ENCODE data around the gene TRPC6. TPM values are rescaled to one million over a fixed set of nuclear protein-coding genes. Genes with fewer than 3 reads are reported as not detected.
"Not testable (repeated sequence)": the region's sequence is repeated elsewhere in the genome, so short reads cannot be mapped to it uniquely, and the experiment has no call there.

Gene TRPC6
- total RNA-seq, 4 donors from 2014 or later: 0.29 to 27.5 (median 3.9) TPM

- Histone ChIP-seq H3K4me3 (no peak overlapping the region), H3K36me3 (no peaks in the 10 kb centered on the region), H3K27ac (no peak overlapping the region), H3K4me1 (no peaks in the 10 kb centered on the region), H3K9me3 (no peaks in the 10 kb centered on the region), H3K27me3 (no peaks in the 10 kb centered on the region)
- TF ChIP-seq POLR2A (IDR thresholded peaks at IDR 0.05) (no peak), CTCF (IDR thresholded peaks at IDR 0.05) (no peak)
- intact Hi-C loops (cut with DNase I; ENCODE audit: low total_unique reads): no loop called here
- DNase-seq: no peak
These were observed 144.3 kb downstream of the TRPC6 start for GRCh38 chr11:101439488-101439887.

GRCh38 chr11:101438708-101439107 is 145.1 kb downstream of the TRPC6 start:
- intact Hi-C loops (cut with DNase I; ENCODE audit: low total_unique reads); H3K27me3 ChIP-seq; H3K36me3 ChIP-seq; H3K9me3 ChIP-seq; H3K4me1 ChIP-seq; H3K27ac ChIP-seq; H3K4me3 ChIP-seq; DNase-seq: not testable (repeated sequence)

- H3K36me3 ChIP-seq: no peaks in the 10 kb centered on the region
- H3K4me3 ChIP-seq: no peak overlapping the region
- TF ChIP-seq CTCF (IDR thresholded peaks at IDR 0.05) (no peak), POLR2A (IDR thresholded peaks at IDR 0.05) (no peak)
- no peaks in the 10 kb centered on the region for H3K9me3 ChIP-seq
- no peaks in the 10 kb centered on the region for H3K4me1 ChIP-seq
- H3K27me3 ChIP-seq: no peaks in the 10 kb centered on the region
- no peak for DNase-seq
- intact Hi-C loops (cut with DNase I; ENCODE audit: low total_unique reads): no loop called here
- no peak overlapping the region for H3K27ac ChIP-seq
These were observed 145.7 kb downstream of the TRPC6 start for GRCh38 chr11:101438126-101438525.

- intact Hi-C loops (cut with DNase I; ENCODE audit: low total_unique reads): no loop called here
- TF ChIP-seq POLR2A (IDR thresholded peaks at IDR 0.05) (no peak), CTCF (IDR thresholded peaks at IDR 0.05) (peak; percentile 65 to 83 (median 78))
- Histone ChIP-seq H3K27me3 (no peaks in the 10 kb centered on the region), H3K9me3 (no peaks in the 10 kb centered on the region), H3K4me1 (no peaks in the 10 kb centered on the region), H3K4me3 (no peak overlapping the region), H3K27ac (peak overlapping the region in 1 of 2 donors; percentile 65), H3K36me3 (no peaks in the 10 kb centered on the region)
- peak; percentile 47 to 77 for DNase-seq
These were observed 147.2 kb downstream of the TRPC6 start for GRCh38 chr11:101436511-101437142.

- Histone ChIP-seq H3K4me1 (no peaks in the 10 kb centered on the region), H3K36me3 (no peaks in the 10 kb centered on the region), H3K9me3 (no peaks in the 10 kb centered on the region), H3K27me3 (no peaks in the 10 kb centered on the region), H3K27ac (peak overlapping the region in 1 of 2 donors; percentile 65), H3K4me3 (no peak overlapping the region)
- no peak for DNase-seq
- no peak for TF ChIP-seq CTCF (IDR thresholded peaks at IDR 0.05)
- TF ChIP-seq POLR2A (IDR thresholded peaks at IDR 0.05): no peak
- intact Hi-C loops (cut with DNase I; ENCODE audit: low total_unique reads): no loop called here
These were observed 148.3 kb downstream of the TRPC6 start for GRCh38 chr11:101435408-101435973.
